Astrocyte of the spinal cord (primary cell): ENCODE measurements around the gene SLC9A9.

Source experiments
- DNase-seq: peaks from one replicate; pipeline ENCODE4 v3.0.0; 2011; ENCODE audit warnings: low read depth, low spot score
- H3K4me3 ChIP-seq: 2 replicates; pipeline ENCODE4 v1.5.1; 2011; ENCODE audit warnings: low read depth, mild to moderate bottlenecking, low read length, moderate library complexity
- CTCF ChIP-seq: IDR thresholded peaks from 2 replicates; pipeline ENCODE4 v1.5.1; 2012; ENCODE audit warnings: low read depth, mild to moderate bottlenecking, low read length, inconsistent platforms
- in situ Hi-C: cut with HindIII; loops from 2 replicates; pipeline ENCODE4 v1.10.0; 2017; ENCODE audit warnings: low sequenced_read_pairs

Gene SLC9A9

GRCh38 chr3:143814443-143814889 lies 33.8 kb downstream of the SLC9A9 start:
- TF ChIP-seq CTCF: no peak
- in situ Hi-C loops: no loop called here
- H3K4me3 ChIP-seq: no peak overlapping the region
- no peak for DNase-seq

- H3K4me3 ChIP-seq: no peak overlapping the region
- no peak for DNase-seq
- TF ChIP-seq CTCF: no peak
- in situ Hi-C loops: no loop called here
Measured at GRCh38 chr3:143812481-143812880, 35.8 kb downstream of the SLC9A9 start.

- in situ Hi-C loops: no loop called here
- no peak for TF ChIP-seq CTCF
- no peak for DNase-seq
- H3K4me3 ChIP-seq: no peak overlapping the region
Measured at GRCh38 chr3:143811602-143812001, 36.7 kb downstream of the SLC9A9 start.

- DNase-seq: no peak
- H3K4me3 ChIP-seq: no peak overlapping the region
- TF ChIP-seq CTCF: no peak
- in situ Hi-C loops: no loop called here
Measured at GRCh38 chr3:143810953-143811265, 37.4 kb downstream of the SLC9A9 start.

- no peak overlapping the region for H3K4me3 ChIP-seq
- no peak for DNase-seq
- TF ChIP-seq CTCF: no peak
- in situ Hi-C loops: no loop called here
Measured at GRCh38 chr3:143810166-143810952, 37.9 kb downstream of the SLC9A9 start.

- in situ Hi-C loops: no loop called here
- DNase-seq: peak; percentile 26
Measured at GRCh38 chr3:143809121-143809621, 39.1 kb downstream of the SLC9A9 start.

More at GRCh38 chr3:143809121-143809621, 39.1 kb downstream of the SLC9A9 start:
- no peak for TF ChIP-seq CTCF
- no peak overlapping the region for H3K4me3 ChIP-seq
